ENCODE measurements around the gene CA11. TPM values are rescaled to one million over a fixed set of nuclear protein-coding genes. Genes with fewer than 3 reads are reported as not detected.

CA11 gene
- total RNA-seq, 6 experiments from 2014 or later, result 0.53 to 2.5 (median 1.4) TPM

DNA sequence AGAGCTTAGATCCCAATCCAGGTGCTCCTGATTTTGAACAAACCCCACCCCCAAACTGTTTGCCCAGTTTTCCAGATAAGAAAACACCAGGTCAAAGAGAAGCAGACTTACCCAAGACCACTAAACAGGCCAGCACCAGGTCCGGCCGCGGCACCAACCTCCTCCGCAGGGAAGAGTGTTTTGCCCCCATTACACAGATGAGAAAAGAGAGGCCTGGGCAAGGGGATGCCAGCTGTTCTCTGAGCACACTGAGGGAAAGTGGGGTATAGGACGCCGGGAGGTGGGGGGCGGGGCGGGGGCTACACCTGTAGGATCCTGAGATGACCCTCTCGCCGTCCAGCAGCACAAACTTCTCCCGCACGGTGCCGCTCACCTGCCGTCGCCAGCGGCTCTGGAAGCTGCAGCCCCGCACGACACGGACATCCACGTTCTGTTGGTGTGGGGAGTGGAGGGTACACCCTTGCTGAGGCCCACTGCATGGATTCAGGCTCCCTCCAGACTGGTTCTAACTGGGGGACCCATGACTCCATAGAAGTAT is 36.3 kb downstream of the CA11 start:
- Mint-ChIP-seq H3K9me3 (no peaks in the 10 kb centered on the region), H3K4me3 (no peak overlapping the region), H3K27ac (no peak overlapping the region), H3K4me1 (ENCODE audit: low read depth) (no peaks in the 10 kb centered on the region), H3K36me3 (ENCODE audit: low read depth) (no peaks in the 10 kb centered on the region), H3K27me3 (ENCODE audit: insufficient read depth) (peaks cover 16% of the 10 kb centered on the region)
- TF ChIP-seq, protein P1, sequence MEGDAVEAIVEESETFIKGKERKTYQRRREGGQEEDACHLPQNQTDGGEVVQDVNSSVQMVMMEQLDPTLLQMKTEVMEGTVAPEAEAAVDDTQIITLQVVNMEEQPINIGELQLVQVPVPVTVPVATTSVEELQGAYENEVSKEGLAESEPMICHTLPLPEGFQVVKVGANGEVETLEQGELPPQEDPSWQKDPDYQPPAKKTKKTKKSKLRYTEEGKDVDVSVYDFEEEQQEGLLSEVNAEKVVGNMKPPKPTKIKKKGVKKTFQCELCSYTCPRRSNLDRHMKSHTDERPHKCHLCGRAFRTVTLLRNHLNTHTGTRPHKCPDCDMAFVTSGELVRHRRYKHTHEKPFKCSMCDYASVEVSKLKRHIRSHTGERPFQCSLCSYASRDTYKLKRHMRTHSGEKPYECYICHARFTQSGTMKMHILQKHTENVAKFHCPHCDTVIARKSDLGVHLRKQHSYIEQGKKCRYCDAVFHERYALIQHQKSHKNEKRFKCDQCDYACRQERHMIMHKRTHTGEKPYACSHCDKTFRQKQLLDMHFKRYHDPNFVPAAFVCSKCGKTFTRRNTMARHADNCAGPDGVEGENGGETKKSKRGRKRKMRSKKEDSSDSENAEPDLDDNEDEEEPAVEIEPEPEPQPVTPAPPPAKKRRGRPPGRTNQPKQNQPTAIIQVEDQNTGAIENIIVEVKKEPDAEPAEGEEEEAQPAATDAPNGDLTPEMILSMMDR (IDR thresholded peaks at IDR 0.05), result no peak
- no peak for DNase-seq

DNA sequence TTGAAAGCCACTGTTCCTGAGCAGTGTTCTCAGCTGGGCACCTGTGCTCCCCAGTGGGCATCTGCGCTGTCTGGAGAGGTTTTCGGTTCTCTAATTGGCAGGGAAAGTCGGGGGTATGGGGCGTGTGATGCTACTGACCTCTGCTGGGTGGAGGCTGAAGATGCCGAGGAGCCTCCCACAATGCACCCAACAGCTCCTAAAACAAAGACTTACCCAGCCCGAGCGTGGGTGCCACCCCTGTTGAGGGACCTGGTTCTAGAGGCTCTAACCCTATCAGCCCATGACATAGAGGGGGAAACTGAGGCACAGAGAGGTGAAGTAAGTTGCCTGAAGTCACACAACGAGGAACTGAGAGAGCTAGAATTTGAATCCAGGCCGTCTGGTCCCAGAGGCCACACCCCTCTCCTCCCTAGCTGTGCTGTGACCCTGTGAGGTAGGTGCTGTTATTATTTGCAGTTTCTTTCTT is 37.2 kb downstream of the CA11 start:
- no peaks in the 10 kb centered on the region for H3K9me3 Mint-ChIP-seq
- no peak overlapping the region for H3K27ac Mint-ChIP-seq
- no peaks in the 10 kb centered on the region for H3K36me3 Mint-ChIP-seq (ENCODE audit: low read depth)
- H3K27me3 Mint-ChIP-seq (ENCODE audit: insufficient read depth), result peaks cover 9% of the 10 kb centered on the region
- DNase-seq, result no peak
- peak overlapping the region; percentile 57 for H3K4me3 Mint-ChIP-seq
- H3K4me1 Mint-ChIP-seq (ENCODE audit: low read depth), result no peaks in the 10 kb centered on the region
- TF ChIP-seq, protein P1 (IDR thresholded peaks at IDR 0.05), result peak; percentile 71

DNA sequence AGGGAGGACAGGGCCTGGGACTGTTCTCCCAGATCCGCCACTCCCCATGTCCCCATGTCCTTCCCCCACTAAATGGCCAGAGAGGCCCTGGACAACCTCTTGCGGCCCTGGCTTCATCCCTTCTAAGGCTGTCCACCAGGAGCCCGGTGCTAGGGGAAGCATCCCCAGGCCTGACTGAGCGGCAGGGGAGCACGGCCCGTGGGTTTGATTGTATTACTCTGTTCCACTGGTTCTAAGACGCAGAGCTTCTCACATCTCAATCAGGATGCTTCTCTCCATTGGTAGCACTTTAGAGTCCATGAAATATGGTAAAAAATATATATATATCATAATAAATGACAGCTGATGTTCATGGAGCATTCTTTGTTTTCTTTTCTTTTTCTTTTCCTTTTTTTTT is 38.6 kb downstream of the CA11 start:
- no peak overlapping the region for H3K4me3 Mint-ChIP-seq
- H3K36me3 Mint-ChIP-seq (ENCODE audit: low read depth), result no peaks in the 10 kb centered on the region
- H3K9me3 Mint-ChIP-seq, result no peaks in the 10 kb centered on the region
- no peaks in the 10 kb centered on the region for H3K4me1 Mint-ChIP-seq (ENCODE audit: low read depth)
- H3K27ac Mint-ChIP-seq, result no peak overlapping the region
- peaks cover 4% of the 10 kb centered on the region for H3K27me3 Mint-ChIP-seq (ENCODE audit: insufficient read depth)
- DNase-seq, result no peak
- TF ChIP-seq, protein P1 (IDR thresholded peaks at IDR 0.05), result no peak

DNA sequence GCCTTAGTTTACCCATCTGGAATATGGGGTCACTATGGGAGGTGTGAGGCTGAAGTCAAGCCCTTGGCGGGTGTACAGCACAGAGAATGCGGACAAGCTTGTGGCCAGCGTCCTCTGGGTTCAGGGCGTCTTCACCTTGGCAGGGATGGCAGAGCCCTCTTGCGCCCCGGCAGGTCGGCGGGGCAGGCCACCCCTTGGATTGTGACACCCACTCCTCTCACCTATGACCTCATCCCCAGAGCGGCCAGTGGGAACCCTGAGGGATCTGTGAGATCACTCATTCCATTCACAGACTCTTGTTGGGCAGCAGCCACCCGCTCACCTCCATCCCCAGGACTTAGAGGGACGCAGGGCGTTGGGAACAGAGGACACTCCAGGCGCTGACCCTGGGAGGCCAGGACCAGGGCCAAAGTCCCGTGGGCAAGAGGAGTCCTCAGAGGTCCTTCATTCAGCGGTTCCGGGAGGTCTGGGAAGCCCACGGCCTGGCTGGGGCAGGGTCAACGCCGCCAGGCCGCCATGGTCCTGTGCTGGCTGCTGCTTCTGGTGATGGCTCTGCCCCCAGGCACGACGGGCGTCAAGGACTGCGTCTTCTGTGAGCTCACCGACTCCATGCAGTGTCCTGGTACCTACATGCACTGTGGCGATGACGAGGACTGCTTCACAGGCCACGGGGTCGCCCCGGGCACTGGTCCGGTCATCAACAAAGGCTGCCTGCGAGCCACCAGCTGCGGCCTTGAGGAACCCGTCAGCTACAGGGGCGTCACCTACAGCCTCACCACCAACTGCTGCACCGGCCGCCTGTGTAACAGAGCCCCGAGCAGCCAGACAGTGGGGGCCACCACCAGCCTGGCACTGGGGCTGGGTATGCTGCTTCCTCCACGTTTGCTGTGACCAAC is 39.3 kb downstream of the CA11 start, which contains the start of gene SPACA4:
TSS of gene SPACA4 (plus strand) at position 280 of the 896 bp plus-strand sequence. CDS start at position 517, 237 bp downstream.
- no peaks in the 10 kb centered on the region for H3K4me1 Mint-ChIP-seq (ENCODE audit: low read depth)
- TF ChIP-seq, protein P1 (IDR thresholded peaks at IDR 0.05), result no peak
- no peaks in the 10 kb centered on the region for H3K9me3 Mint-ChIP-seq
- DNase-seq, result no peak
- no peaks in the 10 kb centered on the region for H3K36me3 Mint-ChIP-seq (ENCODE audit: low read depth)
- H3K27ac Mint-ChIP-seq, result no peak within 1 kb of the TSS
- H3K4me3 Mint-ChIP-seq, result no peak within 1 kb of the TSS
- H3K27me3 Mint-ChIP-seq (ENCODE audit: insufficient read depth), result peaks cover under 1% of the 10 kb centered on the region; the same call in 1 of the 2 replicates

DNA sequence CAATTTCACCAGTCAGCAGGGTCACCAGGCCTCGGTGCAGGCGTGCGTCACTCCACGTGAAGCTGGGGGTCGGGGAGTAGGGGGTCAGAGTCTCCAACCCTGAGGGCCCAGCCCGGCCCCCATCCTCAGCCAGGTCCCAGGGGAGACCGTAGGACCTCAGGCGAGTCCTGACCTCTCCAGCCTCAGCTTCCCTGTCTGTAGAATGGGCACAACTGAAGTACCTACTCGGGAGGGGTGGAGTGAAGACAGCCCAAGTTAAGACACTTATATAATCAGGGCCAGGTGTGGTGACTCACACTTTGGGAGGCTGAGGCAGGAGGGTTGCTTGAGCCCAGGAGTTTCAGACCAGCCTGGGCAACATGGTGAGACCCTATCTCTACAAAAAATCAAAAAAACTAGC is 42.1 kb downstream of the CA11 start:
- TF ChIP-seq, protein P1 (IDR thresholded peaks at IDR 0.05), result no peak
- Mint-ChIP-seq H3K27ac (no peak overlapping the region), H3K27me3 (ENCODE audit: insufficient read depth) (no peaks in the 10 kb centered on the region; the same call in none of the 2 replicates), H3K4me1 (ENCODE audit: low read depth) (no peaks in the 10 kb centered on the region), H3K36me3 (ENCODE audit: low read depth) (no peaks in the 10 kb centered on the region), H3K9me3 (no peaks in the 10 kb centered on the region), H3K4me3 (no peak overlapping the region)
- no peak for DNase-seq

Data from HFFc6 (cell line).